Fibroblast of lung (primary cell): ENCODE results near the gene ATP7A. TPM values are rescaled to one million over a fixed set of nuclear protein-coding genes. Genes with fewer than 3 reads are reported as not detected.
"Not testable (repeated sequence)": the region's sequence is repeated elsewhere in the genome, so short reads cannot be mapped to it uniquely, and the experiment has no call there.

Source experiments
- DNase-seq, 2 donors: peaks; one replicate each; pipeline versions ENCODE4 v3.0.0 to v3.0.0-alpha.2; 2010; ENCODE audit warnings: low read depth in 2 of 2
- H2AFZ ChIP-seq: 2 replicates; pipeline ENCODE4 v1.5.1; 2012; ENCODE audit warnings: low read length, control low read depth, inconsistent platforms
- H3K27ac ChIP-seq: 2 replicates; pipeline ENCODE4 v1.5.1; 2011; ENCODE audit warnings: low read length, control low read depth; ENCODE audit not compliant: insufficient read depth
- H3K27me3 ChIP-seq: 2 replicates; pipeline ENCODE4 v1.5.1; 2011; ENCODE audit warnings: mild to moderate bottlenecking, low read length; ENCODE audit not compliant: control insufficient read depth, insufficient read depth
- H3K36me3 ChIP-seq: 2 replicates; pipeline ENCODE4 v1.5.1; 2011; ENCODE audit warnings: low read length; ENCODE audit not compliant: control insufficient read depth, insufficient read depth
- H3K4me1 ChIP-seq: 2 replicates; pipeline ENCODE4 v1.5.1; 2011; ENCODE audit warnings: low read length; ENCODE audit not compliant: control insufficient read depth, insufficient read depth; ENCODE audit errors: extremely low read depth
- H3K4me2 ChIP-seq: 2 replicates; pipeline ENCODE4 v1.5.1; 2011; ENCODE audit warnings: low read length, control low read depth; ENCODE audit not compliant: insufficient read depth; ENCODE audit errors: extremely low read depth
- H3K4me3 ChIP-seq, 4 experiments: fragments of 200-600 bp in 1 of 4; sonication (generic) in 1 of 4; replicated peaks in 1 of 4; 2 replicates each; pipeline ENCODE4 v1.5.1; 2011 to 2016; ENCODE audit warnings: low read length in 4 of 4, low read depth in 3 of 4, mild to moderate bottlenecking in 3 of 4, control low read depth in 2 of 4, inconsistent platforms in 1 of 4, mixed read lengths in 1 of 4; ENCODE audit not compliant: insufficient read depth in 1 of 4; ENCODE audit errors: control extremely low read depth in 1 of 4
- H3K79me2 ChIP-seq: 2 replicates; pipeline ENCODE4 v1.5.1; 2012; ENCODE audit warnings: mild to moderate bottlenecking, low read length, inconsistent platforms; ENCODE audit not compliant: control insufficient read depth, insufficient read depth
- H3K9ac ChIP-seq: 2 replicates; pipeline ENCODE4 v1.5.1; 2011; ENCODE audit warnings: mild to moderate bottlenecking, low read length, control low read depth; ENCODE audit not compliant: insufficient read depth
- H3K9me3 ChIP-seq: 2 replicates; pipeline ENCODE4 v1.5.1; 2012; ENCODE audit warnings: low read depth, low read length; ENCODE audit not compliant: control insufficient read depth, insufficient read depth
- H4K20me1 ChIP-seq: 2 replicates; pipeline ENCODE4 v1.5.1; 2011; ENCODE audit warnings: low read length; ENCODE audit not compliant: control insufficient read depth, insufficient read depth; ENCODE audit errors: extremely low read depth
- EZH2 ChIP-seq: IDR thresholded peaks from 2 replicates; pipeline ENCODE4 v1.5.1; 2012; ENCODE audit warnings: low read length, control low read depth, mild to moderate bottlenecking; ENCODE audit errors: missing control alignments
- polyA plus RNA-seq, 2 donors: library from polyadenylated mRNA; depleted of rRNA in 1 of 2; stranded (reverse) in 1 of 2; unstranded in 1 of 2; fragments of >200 nt; gene quantifications; 2 replicates each; pipeline ENCODE4 v1.2.1, GENCODE V29; 2011 to 2012; ENCODE audit warnings: missing spikeins in 1 of 2
- total RNA-seq: library from RNA; depleted of rRNA; stranded (reverse); fragments of >200 nt; gene quantifications from 2 replicates; pipeline ENCODE4 v1.2.1, GENCODE V29; 2014
- TF ChIP-seq, protein P1 (sequence below), 2 donors: IDR thresholded peaks in 1 of 2; conservative IDR thresholded peaks in 1 of 2; 1 replicate in 1 of 2; 2 replicates in 1 of 2; pipeline ENCODE4 v1.5.1; 2011 to 2012; ENCODE audit warnings: low read length in 2 of 2, control low read depth in 1 of 2, inconsistent platforms in 1 of 2, low read depth in 1 of 2, mild to moderate bottlenecking in 1 of 2

ATP7A gene
- total and polyA plus RNA-seq, 2 donors (not counting 1 experiment from before 2014, with no cell fraction given), result 12.2 to 18.3 TPM

DNA sequence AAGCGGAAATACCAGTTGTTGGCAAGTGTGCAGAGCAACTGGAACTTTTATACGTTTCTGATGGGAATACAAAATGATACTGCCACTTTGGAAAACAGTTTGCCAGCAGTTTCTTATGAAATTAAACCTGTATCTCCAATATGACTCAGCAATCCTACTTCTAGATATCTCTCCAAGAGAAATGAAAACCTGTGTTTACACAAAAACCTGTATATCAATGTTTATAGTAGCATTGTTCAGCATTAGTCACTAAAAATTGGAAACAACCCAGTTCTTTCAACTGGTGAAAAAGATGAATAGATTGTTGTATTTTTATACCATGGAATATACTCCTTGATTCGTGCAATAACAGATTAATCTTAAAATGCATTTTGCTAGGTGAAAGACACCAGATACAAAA, 26.8 kb downstream of the ATP7A start:
- H3K4me3 ChIP-seq, result no peak overlapping the region
- H4K20me1 ChIP-seq, result no peaks in the 10 kb centered on the region
- peak; percentile 55 to 72 for DNase-seq
- H3K9me3 ChIP-seq, result no peaks in the 10 kb centered on the region
- H3K9ac ChIP-seq, result no peak overlapping the region
- H3K79me2 ChIP-seq, result no peaks in the 10 kb centered on the region
- H3K4me2 ChIP-seq, result no peak overlapping the region
- no peak for TF ChIP-seq EZH2
- TF ChIP-seq, protein P1, sequence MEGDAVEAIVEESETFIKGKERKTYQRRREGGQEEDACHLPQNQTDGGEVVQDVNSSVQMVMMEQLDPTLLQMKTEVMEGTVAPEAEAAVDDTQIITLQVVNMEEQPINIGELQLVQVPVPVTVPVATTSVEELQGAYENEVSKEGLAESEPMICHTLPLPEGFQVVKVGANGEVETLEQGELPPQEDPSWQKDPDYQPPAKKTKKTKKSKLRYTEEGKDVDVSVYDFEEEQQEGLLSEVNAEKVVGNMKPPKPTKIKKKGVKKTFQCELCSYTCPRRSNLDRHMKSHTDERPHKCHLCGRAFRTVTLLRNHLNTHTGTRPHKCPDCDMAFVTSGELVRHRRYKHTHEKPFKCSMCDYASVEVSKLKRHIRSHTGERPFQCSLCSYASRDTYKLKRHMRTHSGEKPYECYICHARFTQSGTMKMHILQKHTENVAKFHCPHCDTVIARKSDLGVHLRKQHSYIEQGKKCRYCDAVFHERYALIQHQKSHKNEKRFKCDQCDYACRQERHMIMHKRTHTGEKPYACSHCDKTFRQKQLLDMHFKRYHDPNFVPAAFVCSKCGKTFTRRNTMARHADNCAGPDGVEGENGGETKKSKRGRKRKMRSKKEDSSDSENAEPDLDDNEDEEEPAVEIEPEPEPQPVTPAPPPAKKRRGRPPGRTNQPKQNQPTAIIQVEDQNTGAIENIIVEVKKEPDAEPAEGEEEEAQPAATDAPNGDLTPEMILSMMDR (conservative IDR thresholded peaks at IDR 0.05 in 1 of 2, IDR thresholded peaks at IDR 0.05 in 1 of 2; ENCODE audit: low read depth in 1 of 2, low read length in 2 of 2), result no peak
- no peaks in the 10 kb centered on the region for H3K27me3 ChIP-seq
- no peak overlapping the region for H2AFZ ChIP-seq
- H3K36me3 ChIP-seq, result no peaks in the 10 kb centered on the region
- H3K27ac ChIP-seq, result no peak overlapping the region
- H3K4me1 ChIP-seq, result no peaks in the 10 kb centered on the region

DNA sequence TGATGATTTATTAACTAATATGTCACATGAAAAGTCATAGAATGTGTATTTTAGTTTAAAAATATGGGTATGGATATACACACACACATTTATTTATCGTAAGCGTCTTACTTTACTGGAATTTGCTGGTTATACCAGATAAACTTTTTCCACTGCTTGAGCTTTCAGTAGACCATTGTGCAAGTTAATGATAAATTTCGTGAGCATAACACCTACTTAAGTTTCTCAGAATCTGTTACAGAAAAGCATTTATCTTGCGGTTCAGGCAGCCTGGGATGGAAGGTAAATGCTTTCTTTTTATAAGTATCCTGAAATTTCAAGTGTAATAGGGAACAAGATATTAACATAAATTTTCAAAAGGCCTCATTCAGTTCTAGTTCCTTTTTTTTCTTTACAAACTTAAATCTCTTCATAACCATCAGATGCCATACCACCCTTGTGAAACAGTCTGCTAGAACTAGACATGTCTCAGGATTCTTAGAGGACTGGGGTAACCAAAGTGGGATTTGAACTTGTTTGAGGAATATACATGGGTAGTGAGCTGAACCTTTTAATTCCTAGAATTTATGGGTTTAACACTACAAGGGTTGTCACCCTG, 27.7 kb downstream of the ATP7A start:
- Histone ChIP-seq H4K20me1 (no peaks in the 10 kb centered on the region), H3K9ac (no peak overlapping the region), H2AFZ (no peak overlapping the region), H3K4me3 (no peak overlapping the region), H3K79me2 (no peaks in the 10 kb centered on the region), H3K4me2 (no peak overlapping the region), H3K27ac (no peak overlapping the region), H3K9me3 (no peaks in the 10 kb centered on the region), H3K36me3 (no peaks in the 10 kb centered on the region), H3K27me3 (no peaks in the 10 kb centered on the region), H3K4me1 (no peaks in the 10 kb centered on the region)
- DNase-seq, result no peak
- TF ChIP-seq, protein P1 (conservative IDR thresholded peaks at IDR 0.05 in 1 of 2, IDR thresholded peaks at IDR 0.05 in 1 of 2; ENCODE audit: low read depth in 1 of 2, low read length in 2 of 2), result no peak
- no peak for TF ChIP-seq EZH2

DNA sequence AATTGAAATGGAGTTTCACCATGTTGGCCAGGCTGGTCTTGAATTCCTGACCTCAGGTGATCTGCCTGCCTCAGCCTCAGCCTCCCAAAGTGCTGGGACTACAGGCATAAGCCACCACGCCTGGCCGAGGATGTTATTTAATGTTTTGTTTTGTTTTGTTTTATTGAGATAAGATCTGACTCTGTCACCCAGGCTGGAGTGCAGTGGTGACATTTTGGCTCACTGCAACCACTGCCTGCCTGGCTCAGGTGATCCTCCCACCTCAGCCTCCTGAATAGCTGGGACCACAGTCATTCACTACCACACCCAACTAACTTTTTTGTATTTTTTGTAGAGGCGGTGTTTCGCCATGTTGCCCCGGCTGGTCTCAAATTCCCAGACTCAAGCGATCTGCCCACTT, 34.5 kb downstream of the ATP7A start:
- H2AFZ ChIP-seq, H3K4me1 ChIP-seq, H3K79me2 ChIP-seq, H3K27me3 ChIP-seq, H3K9ac ChIP-seq, H3K36me3 ChIP-seq, H3K4me3 ChIP-seq, H3K4me2 ChIP-seq, H3K27ac ChIP-seq, H3K9me3 ChIP-seq, DNase-seq, H4K20me1 ChIP-seq: not testable (repeated sequence)
